ENCODE results near the gene ARHGEF9. TPM values are rescaled to one million over a fixed set of nuclear protein-coding genes. Genes with fewer than 3 reads are reported as not detected.
A peak's percentile ranks its signal among the peaks of the same experiment; 100 is the strongest.
"Not testable (repeated sequence)": the region's sequence is repeated elsewhere in the genome, so short reads cannot be mapped to it uniquely, and the experiment has no call there.

The ARHGEF9 gene
- total RNA-seq, 2 donors from 2014 or later = 5.4 to 64.6 TPM

GRCh38 chrX:63810746-63811145, 25.7 kb upstream of the ARHGEF9 start:
- H3K27me3 ChIP-seq = no peaks in the 10 kb centered on the region
- no peak overlapping the region for H3K4me3 ChIP-seq
- H3K27ac ChIP-seq = no peak overlapping the region
- intact Hi-C loops (cut with DNase I) = no loop called here
- no peaks in the 10 kb centered on the region for H3K4me1 ChIP-seq
- TF ChIP-seq POLR2A (IDR thresholded peaks at IDR 0.05) (no peak), CTCF (IDR thresholded peaks at IDR 0.05) (no peak)
- DNase-seq = no peak
- H3K36me3 ChIP-seq (replicated peaks in 1 of 2; ENCODE audit: insufficient read depth in 1 of 2, low read depth in 2 of 2) = no peaks in the 10 kb centered on the region
- no peak for ATAC-seq
- WGBS, 2 donors = 87 to 92% methylated on average over 2 of the region's 2 CpGs
- H3K9me3 ChIP-seq = no peaks in the 10 kb centered on the region

GRCh38 chrX:63809173-63809572, 24.2 kb upstream of the ARHGEF9 start:
- 11 to 44% methylated on average over 1 to 3 of the region's 3 CpGs for WGBS, 2 donors
- intact Hi-C loops (cut with DNase I) = no loop called here
- Histone ChIP-seq H3K9me3 (no peaks in the 10 kb centered on the region), H3K4me3 (no peak overlapping the region), H3K27ac (no peak overlapping the region), H3K36me3 (replicated peaks in 1 of 2; ENCODE audit: insufficient read depth in 1 of 2, low read depth in 2 of 2) (no peaks in the 10 kb centered on the region), H3K4me1 (no peaks in the 10 kb centered on the region), H3K27me3 (no peaks in the 10 kb centered on the region)
- ATAC-seq (no peak), DNase-seq (peak in 2 of 4 donors; percentile 6 to 9)
- TF ChIP-seq POLR2A (IDR thresholded peaks at IDR 0.05) = no peak
- no peak for TF ChIP-seq CTCF (IDR thresholded peaks at IDR 0.05)

- ATAC-seq; H3K36me3 ChIP-seq (replicated peaks in 1 of 2; ENCODE audit: insufficient read depth in 1 of 2, low read depth in 2 of 2); DNase-seq; H3K4me3 ChIP-seq; intact Hi-C loops (cut with DNase I); H3K9me3 ChIP-seq; H3K27me3 ChIP-seq; H3K4me1 ChIP-seq; H3K27ac ChIP-seq: not testable (repeated sequence)
- WGBS, 2 donors = 86 to 94% methylated on average over 2 of the region's 2 CpGs
Observed at GRCh38 chrX:63795406-63795805, 10.4 kb upstream of the ARHGEF9 start.

GRCh38 chrX:63785708-63786040, 660 bp upstream of the ARHGEF9 start:
- DNase-seq (no peak), ATAC-seq (no peak)
- 34 to 60% methylated on average over 4 of the region's 4 CpGs for WGBS, 2 donors
- Histone ChIP-seq H3K9me3 (no peaks in the 10 kb centered on the region), H3K4me1 (no peaks in the 10 kb centered on the region), H3K4me3 (no peak overlapping the region), H3K36me3 (replicated peaks in 1 of 2; ENCODE audit: insufficient read depth in 1 of 2, low read depth in 2 of 2) (no peaks in the 10 kb centered on the region), H3K27me3 (no peaks in the 10 kb centered on the region), H3K27ac (no peak overlapping the region)
- TF ChIP-seq POLR2A (IDR thresholded peaks at IDR 0.05) (no peak), CTCF (IDR thresholded peaks at IDR 0.05) (no peak)
- intact Hi-C loops (cut with DNase I) = no loop called here

GRCh38 chrX:63784346-63784901, 590 bp downstream of the ARHGEF9 start:
- no peaks in the 10 kb centered on the region for H3K36me3 ChIP-seq (replicated peaks in 1 of 2; ENCODE audit: insufficient read depth in 1 of 2, low read depth in 2 of 2)
- TF ChIP-seq CTCF (IDR thresholded peaks at IDR 0.05) = no peak
- no peak for TF ChIP-seq POLR2A (IDR thresholded peaks at IDR 0.05)
- H3K27me3 ChIP-seq = no peaks in the 10 kb centered on the region
- no peaks in the 10 kb centered on the region for H3K9me3 ChIP-seq
- H3K4me1 ChIP-seq = no peaks in the 10 kb centered on the region
- no peak for ATAC-seq
- WGBS, 2 donors = 20 to 26% methylated on average over 3 to 4 of the region's 4 CpGs
- DNase-seq = peak in 2 of 4 donors; percentile 11 to 23
- intact Hi-C loops (cut with DNase I) = no loop called here
- H3K4me3 ChIP-seq = no peak overlapping the region
- H3K27ac ChIP-seq = no peak overlapping the region
